ENCODE measurements around the gene OSR1. TPM values are rescaled to one million over a fixed set of nuclear protein-coding genes. Genes with fewer than 3 reads are reported as not detected.
A peak's percentile ranks its signal among the peaks of the same experiment; 100 is the strongest.

OSR1 gene
- total RNA-seq, 1 experiment from 2014 or later, result 6.9 TPM

GRCh38 chr2:19380532-19380931 is 22.1 kb upstream of the OSR1 start:
- H3F3A ChIP-seq (ENCODE audit: insufficient read depth, low read depth), result no peaks in the 10 kb centered on the region
- peak overlapping the region; percentile 58 for H3K27ac ChIP-seq
- H3K9me3 ChIP-seq (ENCODE audit: insufficient read depth, low read depth), result peaks cover 8% of the 10 kb centered on the region
- H3K4me3 ChIP-seq, result no peak overlapping the region
- ChIA-PET CTCF (no interaction called here), POLR2A (ENCODE audit: unreplicated experiment) (no interaction called here)
- no peaks in the 10 kb centered on the region for H3K36me3 ChIP-seq (ENCODE audit: low read depth)
- peaks cover 21% of the 10 kb centered on the region for H3K4me1 ChIP-seq (replicated peaks; ENCODE audit: insufficient read depth)
- intact Hi-C loops (cut with micrococcal nuclease; ENCODE audit: unreplicated experiment), result no loop called here
- no peak for TF ChIP-seq CTCF (conservative IDR thresholded peaks at IDR 0.05)
- no peaks in the 10 kb centered on the region for H3K27me3 ChIP-seq (ENCODE audit: insufficient read depth, low read depth)
- H3K4me2 ChIP-seq, result 0 out of 2 replicates have a peak overlapping the region, but pooled peaks have one; percentile 27
- no peaks in the 10 kb centered on the region for H3K79me2 ChIP-seq (ENCODE audit: low read depth)
- no peaks in the 10 kb centered on the region for H3K9me2 ChIP-seq (ENCODE audit: insufficient read depth)
- H4K20me1 ChIP-seq (ENCODE audit: insufficient read depth), result no peaks in the 10 kb centered on the region
- peak overlapping the region; percentile 26; the same call in 1 of the 2 replicates for H2AFZ ChIP-seq
- no peak for DNase-seq
- no TSS peak for BruUV-seq (replicated peaks)

GRCh38 chr2:19378939-19379338 is 20.5 kb upstream of the OSR1 start:
- Histone ChIP-seq H3K27me3 (ENCODE audit: insufficient read depth, low read depth) (no peaks in the 10 kb centered on the region), H3K27ac (no peak overlapping the region), H3K4me3 (no peak overlapping the region), H3K36me3 (ENCODE audit: low read depth) (no peaks in the 10 kb centered on the region), H3F3A (ENCODE audit: insufficient read depth, low read depth) (no peaks in the 10 kb centered on the region), H3K79me2 (ENCODE audit: low read depth) (no peaks in the 10 kb centered on the region), H2AFZ (no peak overlapping the region), H3K9me2 (ENCODE audit: insufficient read depth) (no peaks in the 10 kb centered on the region; the same call in 1 of the 2 replicates), H4K20me1 (ENCODE audit: insufficient read depth) (no peaks in the 10 kb centered on the region), H3K4me2 (no peak overlapping the region), H3K4me1 (replicated peaks; ENCODE audit: insufficient read depth) (peaks cover 21% of the 10 kb centered on the region), H3K9me3 (ENCODE audit: insufficient read depth, low read depth) (peaks cover 10% of the 10 kb centered on the region)
- no TSS peak for BruUV-seq (replicated peaks)
- no peak for TF ChIP-seq EZH2 (IDR thresholded peaks at IDR 0.05; ENCODE audit: low read depth)
- TF ChIP-seq CTCF (conservative IDR thresholded peaks at IDR 0.05), result no peak
- ChIA-PET POLR2A (ENCODE audit: unreplicated experiment) (no interaction called here), CTCF (no interaction called here)
- no peak for DNase-seq
- intact Hi-C loops (cut with micrococcal nuclease; ENCODE audit: unreplicated experiment), result no loop called here

- no peaks in the 10 kb centered on the region; the same call in 1 of the 2 replicates for H3K9me2 ChIP-seq (ENCODE audit: insufficient read depth)
- POLR2A ChIA-PET (ENCODE audit: unreplicated experiment), result no interaction called here
- H3F3A ChIP-seq (ENCODE audit: insufficient read depth, low read depth), result no peaks in the 10 kb centered on the region
- H3K4me1 ChIP-seq (replicated peaks; ENCODE audit: insufficient read depth), result peaks cover 21% of the 10 kb centered on the region
- intact Hi-C loops (cut with micrococcal nuclease; ENCODE audit: unreplicated experiment), result no loop called here
- no peak for DNase-seq
- H3K79me2 ChIP-seq (ENCODE audit: low read depth), result no peaks in the 10 kb centered on the region
- no peak overlapping the region for H3K27ac ChIP-seq
- no peaks in the 10 kb centered on the region for H3K27me3 ChIP-seq (ENCODE audit: insufficient read depth, low read depth)
- peaks cover 18% of the 10 kb centered on the region for H3K9me3 ChIP-seq (ENCODE audit: insufficient read depth, low read depth)
- CTCF ChIA-PET, result no interaction called here
- H4K20me1 ChIP-seq (ENCODE audit: insufficient read depth), result no peaks in the 10 kb centered on the region
- TF ChIP-seq CTCF (conservative IDR thresholded peaks at IDR 0.05) (no peak), EZH2 (IDR thresholded peaks at IDR 0.05; ENCODE audit: low read depth) (no peak)
- BruUV-seq (replicated peaks), result no TSS peak
- H3K4me3 ChIP-seq, result no peak overlapping the region
- H3K4me2 ChIP-seq, result no peak overlapping the region
- H3K36me3 ChIP-seq (ENCODE audit: low read depth), result no peaks in the 10 kb centered on the region
- H2AFZ ChIP-seq, result no peak overlapping the region
Observed at GRCh38 chr2:19377717-19378116, 19.3 kb upstream of the OSR1 start.
